H1 (cell line): Measurements from ENCODE around the gene FHAD1. TPM values are rescaled to one million over a fixed set of nuclear protein-coding genes. Genes with fewer than 3 reads are reported as not detected.

Source experiments
- CTCF ChIA-PET: fragments of 300-600 bp; sonication (Branson Sonifier 250); formaldehyde crosslinking; loops from one replicate; lab custom pipeline; 2021; ENCODE audit not compliant: partially characterized antibody; lab: Charles Lee
- POLR2A ChIA-PET: fragments of 300-600 bp; sonication (Branson Sonifier 250); formaldehyde crosslinking; loops from one replicate; lab custom pipeline; 2021; ENCODE audit warnings: inconsistent platforms; ENCODE audit not compliant: partially characterized antibody; lab: Charles Lee
- DNase-seq, 2 experiments: peaks; one replicate each; pipeline versions ENCODE4 v3.0.0 to v3.0.0-alpha.2; 2010 to 2022; ENCODE audit warnings: low spot score in 2 of 2, low read depth in 1 of 2, mixed read lengths in 1 of 2
- FAIRE-seq: peaks from 2 replicates; lab custom pipeline; 2011; peaks lifted over from hg19 to GRCh38; lab: Jason Lieb, UNC
- H2AFZ ChIP-seq: 2 replicates; pipeline ENCODE4 v1.8.1; 2012; ENCODE audit warnings: low read length, inconsistent platforms
- H2AK5ac ChIP-seq: 2 replicates; pipeline ENCODE4 v1.6.1; 2013; ENCODE audit warnings: low read depth, low read length
- H2BK120ac ChIP-seq: replicated peaks from 2 replicates; pipeline ENCODE3; 2013; ENCODE audit warnings: low read depth, low read length, inconsistent platforms
- H2BK12ac ChIP-seq: 2 replicates; pipeline ENCODE4 v1.6.1; 2013; ENCODE audit warnings: low read depth, low read length
- H2BK15ac ChIP-seq: 2 replicates; pipeline ENCODE4 v1.6.1; 2013; ENCODE audit warnings: low read length
- H2BK20ac ChIP-seq: 2 replicates; pipeline ENCODE4 v1.6.1; 2013; ENCODE audit warnings: low read length
- H2BK5ac ChIP-seq: 2 replicates; pipeline ENCODE4 v1.6.1; 2013; ENCODE audit warnings: low read depth, low read length
- H3K14ac ChIP-seq: 2 replicates; pipeline ENCODE4 v1.6.1; 2013; ENCODE audit warnings: inconsistent platforms; ENCODE audit not compliant: insufficient read length
- H3K18ac ChIP-seq: 2 replicates; pipeline ENCODE4 v1.6.1; 2013; ENCODE audit warnings: low read length; ENCODE audit errors: extremely low read depth
- H3K23ac ChIP-seq: 2 replicates; pipeline ENCODE4 v1.6.1; 2013; ENCODE audit warnings: inconsistent platforms; ENCODE audit not compliant: insufficient read length
- H3K23me2 ChIP-seq: 2 replicates; pipeline ENCODE4 v1.6.1; 2013; ENCODE audit warnings: low read depth, low read length
- H3K27ac ChIP-seq: 2 replicates; pipeline ENCODE4 v1.6.1; 2011; ENCODE audit warnings: low read depth, low read length, inconsistent platforms
- H3K27me3 ChIP-seq, 4 experiments: replicated peaks in 1 of 4; 1 replicate in 1 of 4; 2 replicates in 3 of 4; pipeline versions ENCODE4 v1.6.1 to v1.8.1; 2011 to 2013; ENCODE audit warnings: low read length in 3 of 4, mild to moderate bottlenecking in 3 of 4, inconsistent platforms in 2 of 4, mixed read lengths in 2 of 4, moderate library complexity in 1 of 4; ENCODE audit not compliant: control insufficient read depth in 3 of 4, insufficient read depth in 3 of 4; ENCODE audit errors: extremely low read depth in 1 of 4
- H3K36me3 ChIP-seq, 4 experiments: 2 replicates each; pipeline versions ENCODE4 v1.6.1 to v1.8.1; 2011 to 2013; ENCODE audit warnings: mild to moderate bottlenecking in 4 of 4, low read length in 3 of 4, moderate library complexity in 2 of 4, control low read depth in 1 of 4, inconsistent platforms in 1 of 4; ENCODE audit not compliant: insufficient read depth in 4 of 4, control insufficient read depth in 2 of 4
- H3K4ac ChIP-seq: replicated peaks from 2 replicates; pipeline ENCODE3; 2013; ENCODE audit warnings: low read length, low read depth, mixed read lengths, inconsistent platforms; ENCODE audit not compliant: insufficient read length
- H3K4me1 ChIP-seq, 4 experiments: replicated peaks in 1 of 4; 1 replicate in 1 of 4; 2 replicates in 3 of 4; pipeline versions ENCODE4 v1.6.1 to v1.8.1; 2011 to 2013; ENCODE audit warnings: low read length in 3 of 4, inconsistent platforms in 2 of 4, mixed read lengths in 1 of 4; ENCODE audit not compliant: insufficient read depth in 4 of 4, control insufficient read depth in 3 of 4
- H3K4me2 ChIP-seq, 2 experiments: 2 replicates each; pipeline versions ENCODE4 v1.6.1 to v1.8.1; 2011 to 2013; ENCODE audit warnings: low read depth in 2 of 2, low read length in 2 of 2, control low read depth in 1 of 2, inconsistent platforms in 1 of 2, mild to moderate bottlenecking in 1 of 2; ENCODE audit not compliant: insufficient read depth in 1 of 2
- H3K4me3 ChIP-seq, 4 experiments: fragments of 200-600, 300-600 bp in 1 of 4; sonication (generic), shearing (Covaris generic), sonication (Bioruptor Twin) in 1 of 4; 2 replicates each; pipeline versions ENCODE4 v1.5.1 to v1.8.1; 2011 to 2016; ENCODE audit warnings: low read length in 4 of 4, low read depth in 3 of 4, control low read depth in 2 of 4, inconsistent platforms in 2 of 4, mild to moderate bottlenecking in 2 of 4, mixed read lengths in 1 of 4, moderate library complexity in 1 of 4; ENCODE audit not compliant: insufficient read depth in 2 of 4; ENCODE audit errors: extremely low read depth in 1 of 4
- H3K56ac ChIP-seq: replicated peaks from 2 replicates; pipeline ENCODE3; 2013; ENCODE audit warnings: low read depth, mild to moderate bottlenecking, mixed read lengths, low read length, inconsistent platforms; ENCODE audit not compliant: insufficient read length
- H3K79me1 ChIP-seq: 2 replicates; pipeline ENCODE4 v1.6.1; 2013; ENCODE audit warnings: low read depth, low read length, control low read depth
- H3K79me2 ChIP-seq, 2 experiments: 2 replicates each; pipeline versions ENCODE4 v1.6.1 to v1.8.1; 2012 to 2013; ENCODE audit warnings: low read length in 2 of 2, mild to moderate bottlenecking in 2 of 2, inconsistent platforms in 1 of 2; ENCODE audit not compliant: insufficient read depth in 2 of 2, control insufficient read depth in 1 of 2
- H3K9ac ChIP-seq, 4 experiments: replicated peaks in 1 of 4; 1 replicate in 1 of 4; 2 replicates in 3 of 4; pipeline versions ENCODE4 v1.6.1 to v1.8.1; 2011 to 2013; ENCODE audit warnings: low read depth in 3 of 4, low read length in 3 of 4, control low read depth in 2 of 4, mild to moderate bottlenecking in 2 of 4, moderate library complexity in 2 of 4, inconsistent platforms in 1 of 4; ENCODE audit errors: extremely low read depth in 1 of 4
- H3K9me3 ChIP-seq, 2 experiments: 2 replicates each; pipeline versions ENCODE4 v1.6.1 to v1.8.1; 2012 to 2013; ENCODE audit warnings: mild to moderate bottlenecking in 2 of 2, moderate library complexity in 2 of 2, control low read depth in 1 of 2, inconsistent platforms in 1 of 2, low read depth in 1 of 2, low read length in 1 of 2, mixed read lengths in 1 of 2; ENCODE audit not compliant: insufficient read depth in 2 of 2
- H4K20me1 ChIP-seq, 2 experiments: replicated peaks in 1 of 2; 2 replicates each; pipeline versions ENCODE3 to v1.8.1; 2011 to 2013; ENCODE audit warnings: inconsistent platforms in 2 of 2, low read length in 2 of 2, mild to moderate bottlenecking in 1 of 2; ENCODE audit not compliant: insufficient read depth in 2 of 2, control insufficient read depth in 1 of 2
- H4K5ac ChIP-seq: 2 replicates; pipeline ENCODE4 v1.6.1; 2013; ENCODE audit warnings: low read length, low read depth, mixed read lengths, inconsistent platforms; ENCODE audit not compliant: insufficient read length
- H4K8ac ChIP-seq: 2 replicates; pipeline ENCODE4 v1.8.0; 2013; ENCODE audit warnings: mild to moderate bottlenecking, moderate library complexity, low read length, inconsistent platforms; ENCODE audit not compliant: insufficient read depth; ENCODE audit errors: extremely low read depth
- H4K91ac ChIP-seq: replicated peaks from 2 replicates; pipeline ENCODE3; 2013; ENCODE audit warnings: low read length, mixed read lengths, inconsistent platforms; ENCODE audit not compliant: insufficient read length
- CBX5 ChIP-seq: fragments of 300-800, 300-1000 bp; sonication (generic); IDR thresholded peaks from 2 replicates; pipeline ENCODE4 v1.7.1; 2016; ENCODE audit warnings: antibody characterized with exemption, low read length, low read depth
- EP300 ChIP-seq, 2 experiments: IDR thresholded peaks; 1 replicate in 1 of 2; 2 replicates in 1 of 2; pipeline ENCODE4 v1.6.1; 2011 to 2012; ENCODE audit warnings: low read depth in 2 of 2, low read length in 2 of 2, mild to moderate bottlenecking in 2 of 2, borderline replicate concordance in 1 of 2, inconsistent platforms in 1 of 2, moderate library complexity in 1 of 2
- FOSL1 ChIP-seq: IDR thresholded peaks from 2 replicates; pipeline ENCODE4 v1.6.1; 2011; ENCODE audit warnings: mild to moderate bottlenecking, low read depth, low read length, moderate library complexity; ENCODE audit not compliant: insufficient read depth
- JUND ChIP-seq: IDR thresholded peaks from 2 replicates; pipeline ENCODE4 v1.6.1; 2011; ENCODE audit warnings: mild to moderate bottlenecking, improper control_type of control experiment, low read length
- MAX ChIP-seq: IDR thresholded peaks from 2 replicates; pipeline ENCODE4 v1.6.1; 2012; ENCODE audit warnings: inconsistent platforms
- NANOG ChIP-seq: IDR thresholded peaks from 2 replicates; pipeline ENCODE4 v1.6.1; 2011; ENCODE audit warnings: low read length, low read depth, mild to moderate bottlenecking, inconsistent platforms; ENCODE audit not compliant: insufficient read depth, poor library complexity, severe bottlenecking
- RBBP5 ChIP-seq: IDR thresholded peaks from 2 replicates; pipeline ENCODE4 v1.7.1; 2012; ENCODE audit warnings: low read depth, mild to moderate bottlenecking, inconsistent platforms, low read length, moderate library complexity, borderline replicate concordance
- RFX5 ChIP-seq: IDR thresholded peaks from 2 replicates; pipeline ENCODE4 v1.6.1; 2011; ENCODE audit warnings: low read depth, low read length, improper control_type of control experiment, borderline replicate concordance
- RNF2 ChIP-seq: fragments of 200-900, 300-1000 bp; sonication (generic); IDR thresholded peaks from 2 replicates; pipeline ENCODE4 v1.7.1; 2016; ENCODE audit warnings: borderline replicate concordance, low read depth, mild to moderate bottlenecking, antibody characterized with exemption, low read length; ENCODE audit not compliant: poor library complexity, severe bottlenecking; ENCODE audit errors: missing control alignments
- SIX5 ChIP-seq: IDR thresholded peaks from 2 replicates; pipeline ENCODE4 v1.6.1; 2011; ENCODE audit warnings: mild to moderate bottlenecking, low read depth, low read length
- SP1 ChIP-seq: IDR thresholded peaks from 2 replicates; pipeline ENCODE4 v1.6.1; 2011; ENCODE audit warnings: low read depth, low read length
- SUZ12 ChIP-seq: fragments of 200-600 bp; sonication (generic); IDR thresholded peaks from 2 replicates; pipeline ENCODE4 v1.6.1; 2012; ENCODE audit warnings: mild to moderate bottlenecking, inconsistent platforms, low read length, moderate library complexity, mixed read lengths
- WGBS, 2 experiments: shearing (Covaris generic) in 1 of 2; methylation state at CpG; one replicate each; pipeline versions ENCODE4 v1.1.6 to v1.1.7; 2013 to 2015; ENCODE audit warnings: low lambda C conversion rate in 2 of 2, mixed read lengths in 2 of 2, inconsistent platforms in 1 of 2, low coverage in 1 of 2, missing lambda C conversion rate in 1 of 2; ENCODE audit not compliant: insufficient replicate concordance in 2 of 2, insufficient coverage in 1 of 2, insufficient read length in 1 of 2; ENCODE audit errors: extremely low coverage in 1 of 2, missing lambda C conversion rate in 1 of 2; 5-methylcytosine and 5-hydroxymethylcytosine counted together
- polyA plus RNA-seq, 7 experiments: library from polyadenylated mRNA; depleted of rRNA in 3 of 7; stranded (reverse) in 5 of 7; unstranded in 2 of 7; fragments of >200 nt in 5 of 7; fragments of 200-250 nt in 2 of 7; gene quantifications; 1 replicate in 5 of 7; 2 replicates in 1 of 7; 4 replicates in 1 of 7; pipeline versions ENCODE4 v1.2.1 to v1.2.3, GENCODE V29; 2011 to 2013; ENCODE audit warnings: missing spikeins in 2 of 7, mixed read lengths in 2 of 7
- total RNA-seq: library from RNA; stranded (reverse); fragmentation: NEBNext Ultra II Directional; extraction: Animal tissue kit (Norgen Biotek cat#: 25700); gene quantifications from 2 replicates; pipeline ENCODE4 v1.2.1, GENCODE V29; 2021

Gene FHAD1
- total and polyA plus RNA-seq, 2 of the 8 experiments (the other 6 are each of a cell fraction or from before 2014, with no cell fraction given): 0.39 to 0.69 TPM

- no peak overlapping the region for H2BK5ac ChIP-seq
- no peaks in the 10 kb centered on the region for H3K79me1 ChIP-seq
- H3K36me3 ChIP-seq: no peaks in the 10 kb centered on the region
- H3K4me1 ChIP-seq: peaks cover 7 to 12% (median 8%) of the 10 kb centered on the region in 4 experiments
- H3K27me3 ChIP-seq: peaks cover 0 to 14% (median 7%) of the 10 kb centered on the region in 4 experiments; a peak in 5 of 7 replicates
- no peak overlapping the region for H2BK20ac ChIP-seq
- no peak overlapping the region for H3K23ac ChIP-seq
- no peaks in the 10 kb centered on the region for H3K9me3 ChIP-seq
- H3K18ac ChIP-seq: no peak overlapping the region
- no peak overlapping the region for H3K14ac ChIP-seq
- no peaks in the 10 kb centered on the region for H4K20me1 ChIP-seq
- H3K4me3 ChIP-seq: no peak overlapping the region
- ChIA-PET POLR2A (no interaction called here), CTCF (interaction anchor here (0.6 to 2.5 kb wide), 9 partner anchors 9 to 456 kb away, joined by 3 to 12 read pairs (median 5); partner anchors contain the start of gene SPEN)
- no peak overlapping the region for H3K56ac ChIP-seq
- H2BK120ac ChIP-seq: no peak overlapping the region
- no peak overlapping the region for H3K27ac ChIP-seq
- no peak overlapping the region for H2AK5ac ChIP-seq
- no peak overlapping the region for H3K4ac ChIP-seq
- no peaks in the 10 kb centered on the region; the same call in 1 of the 2 replicates for H3K23me2 ChIP-seq
- no peak overlapping the region for H2AFZ ChIP-seq
- H4K5ac ChIP-seq: no peak overlapping the region
- H4K8ac ChIP-seq: no peak overlapping the region
- no peak overlapping the region for H2BK12ac ChIP-seq
- WGBS, 2 experiments: 90% methylated on average over 4 of the region's 4 CpGs; no CpG with 5 or more reads in 1 of the 2 experiments
- no peak overlapping the region for H4K91ac ChIP-seq
- H3K79me2 ChIP-seq: no peaks in the 10 kb centered on the region
- no peak overlapping the region for H3K4me2 ChIP-seq
- no peak overlapping the region for H2BK15ac ChIP-seq
- H3K9ac ChIP-seq: no peak overlapping the region
- DNase-seq (no peak), FAIRE-seq (no peak)
- TF ChIP-seq MAX: no peak
- TF ChIP-seq FOSL1: no peak
- no peak for TF ChIP-seq SUZ12
- TF ChIP-seq CBX5: no peak
- TF ChIP-seq EP300 (IDR thresholded peaks at IDR 0.05; ENCODE audit: borderline replicate concordance in 1 of 2, low read depth in 2 of 2, low read length in 2 of 2): no peak
- TF ChIP-seq RBBP5: no peak
- TF ChIP-seq RFX5: no peak
- no peak for TF ChIP-seq SP1
- no peak for TF ChIP-seq RNF2
- TF ChIP-seq NANOG: no peak
- TF ChIP-seq JUND: no peak
- TF ChIP-seq SIX5: no peak
Measured at GRCh38 chr1:15391366-15391765, 144.3 kb downstream of the FHAD1 start.
